BJ (cell line): ENCODE results near the gene GAB2. TPM values are rescaled to one million over a fixed set of nuclear protein-coding genes. Genes with fewer than 3 reads are reported as not detected.

ENCODE experiments used
- CTCF ChIA-PET: fragments of 350-600 bp; formaldehyde crosslinking; extraction: SDS; loops from one replicate; lab custom pipeline; 2021; ENCODE audit warnings: antibody characterized with exemption, inconsistent platforms; lab: Yijun Ruan, JAX
- POLR2A ChIA-PET: fragments of 300-600 bp; sonication (Branson Sonifier 250); formaldehyde crosslinking; extraction: SDS; loops from one replicate; lab custom pipeline; 2021; ENCODE audit warnings: antibody characterized with exemption; lab: Charles Lee
- DNase-seq: peaks from one replicate; pipeline ENCODE4 v3.0.0-alpha.2; 2011; ENCODE audit warnings: low read depth
- H3K27me3 ChIP-seq: 2 replicates; pipeline ENCODE4 v1.6.0; 2011; ENCODE audit warnings: low read length; ENCODE audit not compliant: control insufficient read depth, insufficient read depth
- H3K36me3 ChIP-seq: 2 replicates; pipeline ENCODE4 v1.5.1; 2011; ENCODE audit warnings: low read length; ENCODE audit not compliant: control insufficient read depth, insufficient read depth
- H3K4me3 ChIP-seq: 2 replicates; pipeline ENCODE4 v1.5.1; 2011; ENCODE audit warnings: low read depth, mild to moderate bottlenecking, control low read depth, low read length
- CTCF ChIP-seq: IDR thresholded peaks from 2 replicates; pipeline ENCODE4 v1.5.1; 2011; ENCODE audit warnings: low read depth, mild to moderate bottlenecking, control low read depth, inconsistent platforms, low read length, moderate library complexity; ENCODE audit not compliant: insufficient read depth
- polyA plus RNA-seq: library from polyadenylated mRNA; depleted of rRNA; stranded (reverse); fragments of >200 nt; gene quantifications from 2 replicates; pipeline ENCODE4 v1.2.3, GENCODE V29; 2011

GAB2 gene
- polyA plus RNA-seq, 1 experiment: 12.2 TPM

- no peak for DNase-seq
- H3K36me3 ChIP-seq: no peaks in the 10 kb centered on the region
- no peaks in the 10 kb centered on the region for H3K27me3 ChIP-seq
- POLR2A ChIA-PET: no interaction called here
- CTCF ChIA-PET: no interaction called here
- H3K4me3 ChIP-seq: no peak overlapping the region
- no peak for TF ChIP-seq CTCF
Measured at GRCh38 chr11:78338138-78338537, 79.5 kb downstream of the GAB2 start.

GRCh38 chr11:78337554-78337924 lies 80.1 kb downstream of the GAB2 start:
- H3K27me3 ChIP-seq: no peaks in the 10 kb centered on the region
- ChIA-PET CTCF (no interaction called here), POLR2A (no interaction called here)
- TF ChIP-seq CTCF: no peak
- H3K4me3 ChIP-seq: no peak overlapping the region
- no peak for DNase-seq
- H3K36me3 ChIP-seq: no peaks in the 10 kb centered on the region

DNA sequence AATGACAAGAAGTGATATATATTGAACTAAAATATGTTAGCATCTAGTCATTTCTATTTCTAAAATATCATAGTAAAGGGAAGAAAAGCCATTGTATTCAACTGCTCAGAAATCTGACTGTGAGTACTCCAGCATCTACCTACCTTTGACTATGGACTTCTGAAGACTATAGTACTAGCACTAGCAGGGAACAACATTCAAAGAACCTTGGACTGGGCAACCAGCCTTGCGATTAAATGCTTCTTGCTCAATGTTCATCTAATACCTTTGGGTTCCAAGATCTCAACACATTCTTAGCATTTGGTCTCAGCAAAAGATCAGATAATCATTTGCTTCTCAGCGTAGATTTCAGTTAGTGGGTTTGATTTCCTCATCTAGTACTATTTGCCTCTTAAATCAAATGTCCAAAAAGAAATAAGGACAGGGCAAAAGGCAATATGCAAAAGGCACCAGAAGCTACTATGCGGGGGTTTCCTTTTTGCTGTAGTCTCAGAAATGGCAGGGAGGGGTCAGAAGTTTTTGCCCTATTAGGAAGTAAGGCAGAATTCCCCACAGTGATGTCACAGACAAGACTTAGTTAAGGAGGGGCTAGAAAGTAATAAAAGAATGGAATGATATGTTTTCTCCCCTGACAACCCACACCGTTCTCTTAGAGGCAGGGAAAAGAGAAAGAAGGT lies 80.6 kb downstream of the GAB2 start:
- H3K4me3 ChIP-seq: no peak overlapping the region
- no peak for DNase-seq
- H3K27me3 ChIP-seq: no peaks in the 10 kb centered on the region
- CTCF ChIA-PET: no interaction called here
- POLR2A ChIA-PET: no interaction called here
- no peaks in the 10 kb centered on the region for H3K36me3 ChIP-seq
- TF ChIP-seq CTCF: no peak

DNA sequence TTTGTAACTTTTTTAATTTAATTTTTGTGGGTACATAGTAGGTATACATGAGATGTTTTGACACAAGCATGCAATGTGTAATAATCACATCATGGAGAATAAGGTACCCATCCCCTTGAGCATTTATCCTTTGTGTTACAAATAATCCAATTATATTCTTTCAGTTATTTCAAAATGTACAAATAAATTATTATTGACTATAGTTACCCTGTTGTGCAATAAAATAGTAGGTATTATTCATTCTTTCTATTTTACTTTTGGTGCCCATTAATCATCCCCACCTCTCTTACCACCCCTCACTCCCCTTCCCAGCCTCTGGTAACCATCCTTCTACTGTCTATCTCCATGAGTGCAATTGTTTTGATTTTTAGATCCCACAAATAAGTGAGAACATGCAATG lies 83.5 kb downstream of the GAB2 start:
- Histone ChIP-seq H3K27me3 (no peaks in the 10 kb centered on the region), H3K36me3 (no peaks in the 10 kb centered on the region), H3K4me3 (no peak overlapping the region)
- POLR2A ChIA-PET: no interaction called here
- CTCF ChIA-PET: no interaction called here
- no peak for TF ChIP-seq CTCF
- DNase-seq: no peak

DNA sequence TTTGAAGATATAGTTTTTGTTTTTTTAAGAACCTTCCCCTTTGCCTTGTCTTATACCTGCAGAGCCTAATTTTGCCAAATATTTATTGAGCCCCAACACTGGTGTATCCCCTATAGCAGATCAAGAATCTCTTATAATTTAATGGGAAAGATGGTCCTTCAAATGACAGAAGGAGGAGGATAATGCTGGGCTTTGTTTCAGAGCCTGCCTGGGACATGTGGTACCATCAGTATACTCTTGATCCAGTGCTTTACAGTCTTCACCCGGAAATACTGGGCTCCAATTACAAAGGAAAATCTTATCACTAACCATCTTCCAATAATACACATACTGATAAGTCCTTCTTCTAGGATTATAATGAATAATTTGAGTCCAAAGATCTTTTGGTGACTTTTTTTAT lies 84.7 kb downstream of the GAB2 start:
- TF ChIP-seq CTCF: no peak
- ChIA-PET POLR2A (no interaction called here), CTCF (interaction anchor here (1.7 kb wide), 1 partner anchor 13 kb away, joined by 3 read pairs; no protein-coding TSS in a partner anchor)
- no peak overlapping the region for H3K4me3 ChIP-seq
- H3K27me3 ChIP-seq: no peaks in the 10 kb centered on the region
- no peak for DNase-seq
- no peaks in the 10 kb centered on the region for H3K36me3 ChIP-seq
